Smooth muscle cell (in vitro differentiated cells): Measurements from ENCODE around the gene ANKRD13A. TPM values are rescaled to one million over a fixed set of nuclear protein-coding genes. Genes with fewer than 3 reads are reported as not detected.
A peak's percentile ranks its signal among the peaks of the same experiment; 100 is the strongest.

Experiments
- DNase-seq: peaks from one replicate; lab custom pipeline; 2025; ENCODE audit not compliant: unreplicated experiment; lab: John Stamatoyannopoulos, UW
- H2AFZ ChIP-seq: fragments of 200-600 bp; sonication (generic); 2 replicates; pipeline ENCODE4 v1.6.0; 2016; ENCODE audit warnings: antibody characterized with exemption, low read depth, mild to moderate bottlenecking
- H3F3A ChIP-seq: fragments of 200-600 bp; sonication (generic); 2 replicates; pipeline ENCODE4 v1.6.0; 2017; ENCODE audit warnings: antibody characterized with exemption, low read depth
- H3K27ac ChIP-seq: fragments of 200-600 bp; sonication (generic); 2 replicates; pipeline ENCODE4 v1.5.1; 2016; ENCODE audit warnings: low read depth, mild to moderate bottlenecking
- H3K27me3 ChIP-seq: fragments of 200-600 bp; sonication (generic); 2 replicates; pipeline ENCODE4 v1.6.1; 2016; ENCODE audit warnings: low read depth, mild to moderate bottlenecking
- H3K36me3 ChIP-seq: fragments of 200-600 bp; sonication (generic); 2 replicates; pipeline ENCODE4 v1.5.1; 2016; ENCODE audit warnings: low read depth
- H3K4me1 ChIP-seq: fragments of 200-600 bp; sonication (generic); 2 replicates; pipeline ENCODE4 v1.5.1; 2016; ENCODE audit warnings: low read depth
- H3K4me2 ChIP-seq: fragments of 200-600 bp; sonication (generic); 2 replicates; pipeline ENCODE4 v1.6.0; 2016; ENCODE audit warnings: mild to moderate bottlenecking
- H3K4me3 ChIP-seq: fragments of 200-600 bp; sonication (generic); 2 replicates; pipeline ENCODE4 v1.5.1; 2016; ENCODE audit warnings: mild to moderate bottlenecking
- H3K79me2 ChIP-seq: fragments of 200-600 bp; sonication (generic); 2 replicates; pipeline ENCODE4 v1.6.0; 2016; ENCODE audit warnings: low read depth, mild to moderate bottlenecking
- H3K9ac ChIP-seq: fragments of 200-600 bp; sonication (generic); 2 replicates; pipeline ENCODE4 v1.6.0; 2016; ENCODE audit warnings: low read depth
- H3K9me3 ChIP-seq: fragments of 200-600 bp; sonication (generic); replicated peaks from 2 replicates; pipeline ENCODE4 v1.5.1; 2016; ENCODE audit warnings: low read depth
- H4K20me1 ChIP-seq: fragments of 200-600 bp; sonication (generic); 2 replicates; pipeline ENCODE4 v1.6.0; 2016; ENCODE audit warnings: low read depth
- CTCF ChIP-seq: fragments of 200-600 bp; sonication (generic); IDR thresholded peaks from 2 replicates; pipeline ENCODE4 v1.5.1; 2017; ENCODE audit warnings: borderline replicate concordance, mild to moderate bottlenecking, antibody characterized with exemption; ENCODE audit not compliant: insufficient read depth, poor library complexity, severe bottlenecking
- WGBS: methylation state at CpG from one replicate; pipeline ENCODE4 v1.1.7; 2016; ENCODE audit warnings: low lambda C conversion rate; 5-methylcytosine and 5-hydroxymethylcytosine counted together
- polyA plus RNA-seq: library from polyadenylated mRNA; unstranded; fragments of >200 nt; fragmentation: Nextera tagmentation; extraction: Ambion mirVana; gene quantifications from 2 replicates; pipeline ENCODE4 v1.2.1, GENCODE V29; 2016
- total RNA-seq: library from RNA; depleted of rRNA; stranded (reverse); fragments of >200 nt; gene quantifications from 2 replicates; pipeline ENCODE4 v1.2.3, GENCODE V29; 2014

Gene ANKRD13A
- total and polyA plus RNA-seq, 2 experiments from 2014 or later, result 11.6 to 31.1 TPM

- Histone ChIP-seq H4K20me1 (peaks cover 29% of the 10 kb centered on the region), H3K4me1 (peaks cover 21% of the 10 kb centered on the region), H3K27ac (no peak within 1 kb of the TSS), H3K4me3 (peak within 1 kb of the TSS; percentile 87), H3K79me2 (peaks cover 44% of the 10 kb centered on the region), H3K9ac (peak within 1 kb of the TSS; percentile 76), H3K4me2 (peak within 1 kb of the TSS; percentile 94), H3K9me3 (no peaks in the 10 kb centered on the region), H3K27me3 (no peaks in the 10 kb centered on the region), H3F3A (peaks cover 4% of the 10 kb centered on the region), H2AFZ (peak within 1 kb of the TSS; percentile 88), H3K36me3 (peaks cover under 1% of the 10 kb centered on the region)
- WGBS, result under 1% methylated on average over 58 of the region's 65 CpGs
- no peak for TF ChIP-seq CTCF
- DNase-seq, result peak; percentile 55
These were observed 3.3 kb upstream of the ANKRD13A start, which contains the start of gene GIT2 for GRCh38 chr12:109995686-109996482. TSS of gene GIT2 (minus strand) at chr12:109996368. CDS start at chr12:109996224, 144 bp downstream.

GRCh38 chr12:109996483-109996853, 2.8 kb upstream of the ANKRD13A start:
- Histone ChIP-seq H3K4me3 (peak overlapping the region; percentile 87), H3K4me2 (peak overlapping the region; percentile 94), H3K79me2 (peaks cover 44% of the 10 kb centered on the region), H3K9me3 (no peaks in the 10 kb centered on the region), H2AFZ (peak overlapping the region; percentile 88), H3K27me3 (no peaks in the 10 kb centered on the region), H3K9ac (peak overlapping the region; percentile 76), H3K27ac (no peak overlapping the region), H3K36me3 (no peaks in the 10 kb centered on the region), H3K4me1 (peaks cover 21% of the 10 kb centered on the region), H3F3A (peaks cover 4% of the 10 kb centered on the region), H4K20me1 (peaks cover 35% of the 10 kb centered on the region)
- 50% methylated on average over 2 of the region's 2 CpGs for WGBS
- TF ChIP-seq CTCF, result no peak
- no peak for DNase-seq

- H3K4me1 ChIP-seq, result peaks cover 21% of the 10 kb centered on the region
- no peak overlapping the region for H3K4me3 ChIP-seq
- 96% methylated on average over 4 of the region's 4 CpGs for WGBS
These were observed 1.8 kb upstream of the ANKRD13A start for GRCh38 chr12:109997393-109997792.

More at GRCh38 chr12:109997393-109997792, 1.8 kb upstream of the ANKRD13A start:
- Histone ChIP-seq H3K36me3 (no peaks in the 10 kb centered on the region), H3F3A (peaks cover 4% of the 10 kb centered on the region), H3K79me2 (peaks cover 37% of the 10 kb centered on the region), H3K27ac (no peak overlapping the region), H3K9me3 (no peaks in the 10 kb centered on the region), H2AFZ (no peak overlapping the region), H4K20me1 (peaks cover 32% of the 10 kb centered on the region), H3K9ac (no peak overlapping the region), H3K4me2 (no peak overlapping the region), H3K27me3 (no peaks in the 10 kb centered on the region)
- no peak for DNase-seq
- no peak for TF ChIP-seq CTCF
